Smooth muscle cell of the pulmonary artery (primary cell): ENCODE data around the gene NAP1L5. TPM values are rescaled to one million over a fixed set of nuclear protein-coding genes. Genes with fewer than 3 reads are reported as not detected.

Experiments used
- total RNA-seq: library from RNA; depleted of rRNA; stranded (reverse); fragments of >200 nt; gene quantifications from 2 replicates; pipeline ENCODE4 v1.2.3, GENCODE V29; 2014

Gene NAP1L5, protein sequence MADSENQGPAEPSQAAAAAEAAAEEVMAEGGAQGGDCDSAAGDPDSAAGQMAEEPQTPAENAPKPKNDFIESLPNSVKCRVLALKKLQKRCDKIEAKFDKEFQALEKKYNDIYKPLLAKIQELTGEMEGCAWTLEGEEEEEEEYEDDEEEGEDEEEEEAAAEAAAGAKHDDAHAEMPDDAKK
- total RNA-seq = 7.8 and 9.1 TPM in 2 replicates

GRCh38 chr4:88697588-88698329 lies at the start of gene NAP1L5:
Gene NAP1L5, minus strand, starts transcription at chr4:88697829. Its CDS starts 75 bp downstream, at chr4:88697754.

Other genes starting within 250 kb of the NAP1L5 start
- gene HERC5, start 240.7 kb downstream of the NAP1L5 start, total RNA-seq = 1.7 and 1.8 TPM in 2 replicates
- gene PYURF, start 174.1 kb downstream of the NAP1L5 start, total RNA-seq = 69.9 and 78.4 TPM in 2 replicates
- gene HERC3, start 105.3 kb downstream of the NAP1L5 start, total RNA-seq = 22.0 and 24.9 TPM in 2 replicates